GM12891 (cell line): ENCODE data around the gene CUL7.
"Not testable (repeated sequence)": the region's sequence is repeated elsewhere in the genome, so short reads cannot be mapped to it uniquely, and the experiment has no call there.

Experiments used
- DNase-seq: peaks from one replicate; pipeline ENCODE4 v3.0.0; 2011; ENCODE audit warnings: low spot score; ENCODE audit not compliant: insufficient read length
- FAIRE-seq: peaks from 2 replicates; lab custom pipeline; 2011; peaks lifted over from hg19 to GRCh38; lab: Jason Lieb, UNC
- PAX5 ChIP-seq: IDR thresholded peaks from 2 replicates; pipeline ENCODE4 v1.6.1; 2011; ENCODE audit warnings: low read length, moderate library complexity, mild to moderate bottlenecking; ENCODE audit not compliant: insufficient read depth, severe bottlenecking
- POLR2A ChIP-seq: IDR thresholded peaks from 2 replicates; pipeline ENCODE4 v1.6.1; 2011; ENCODE audit warnings: low read depth, low read length, control low read depth
- POLR2AphosphoS5 ChIP-seq: IDR thresholded peaks from 2 replicates; pipeline ENCODE4 v1.6.1; 2011; ENCODE audit warnings: low read depth, low read length, control low read depth
- POU2F2 ChIP-seq: IDR thresholded peaks from 2 replicates; pipeline ENCODE4 v1.6.1; 2011; ENCODE audit warnings: low read depth, mild to moderate bottlenecking, control low read depth, low read length, moderate library complexity
- SPI1 ChIP-seq: IDR thresholded peaks from 2 replicates; pipeline ENCODE4 v1.6.1; 2011; ENCODE audit warnings: low read depth, low read length, control low read depth
- TAF1 ChIP-seq: IDR thresholded peaks from 2 replicates; pipeline ENCODE4 v1.6.1; 2011; ENCODE audit warnings: low read depth, low read length, control low read depth

CUL7 gene

DNA sequence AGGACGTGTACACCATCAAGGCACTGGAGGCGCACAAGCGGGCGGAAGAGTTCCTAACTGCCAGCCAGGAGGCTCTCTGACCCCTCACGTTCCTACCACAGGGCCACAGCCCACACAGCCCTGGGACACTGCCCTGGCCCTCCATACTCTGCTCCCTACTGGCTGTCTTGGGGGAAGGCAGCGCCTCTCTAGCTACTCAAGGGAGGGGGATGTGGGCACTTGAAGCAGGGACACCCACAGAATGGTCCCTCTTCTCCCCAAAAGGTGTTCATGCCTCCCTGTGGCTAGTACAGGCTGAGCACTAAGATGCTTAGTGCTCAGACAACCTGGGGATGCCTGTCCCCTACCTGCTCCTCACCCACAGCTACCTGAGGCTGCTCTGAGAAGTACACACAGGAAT lies 42.4 kb downstream of the CUL7 start:
- DNase-seq, result no peak
- no peak for FAIRE-seq
- no peak for TF ChIP-seq SPI1
- TF ChIP-seq POLR2A, result no peak
- TF ChIP-seq PAX5, result no peak

DNA sequence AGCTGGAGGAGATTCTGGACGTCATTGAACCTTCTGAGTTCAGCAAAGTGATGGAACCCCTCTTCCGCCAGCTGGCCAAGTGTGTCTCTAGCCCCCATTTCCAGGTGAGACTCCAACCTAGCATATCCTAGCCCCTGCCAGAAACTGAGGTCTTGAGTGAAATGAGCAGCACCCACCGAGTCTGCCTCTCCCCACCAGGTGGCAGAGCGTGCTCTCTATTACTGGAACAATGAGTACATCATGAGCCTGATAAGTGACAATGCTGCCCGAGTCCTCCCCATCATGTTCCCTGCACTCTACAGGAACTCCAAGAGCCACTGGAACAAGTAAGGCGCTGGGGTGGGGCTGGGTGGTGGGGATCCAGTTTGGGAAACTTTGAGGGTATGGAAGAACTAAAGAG lies 44.5 kb downstream of the CUL7 start:
- DNase-seq, result peak; percentile 28
- TF ChIP-seq POLR2AphosphoS5, result no peak
- TF ChIP-seq POU2F2, result no peak
- TF ChIP-seq TAF1, result no peak
- no peak for TF ChIP-seq POLR2A
- TF ChIP-seq PAX5, result no peak
- no peak for TF ChIP-seq SPI1
- FAIRE-seq, result peak; percentile 84

DNA sequence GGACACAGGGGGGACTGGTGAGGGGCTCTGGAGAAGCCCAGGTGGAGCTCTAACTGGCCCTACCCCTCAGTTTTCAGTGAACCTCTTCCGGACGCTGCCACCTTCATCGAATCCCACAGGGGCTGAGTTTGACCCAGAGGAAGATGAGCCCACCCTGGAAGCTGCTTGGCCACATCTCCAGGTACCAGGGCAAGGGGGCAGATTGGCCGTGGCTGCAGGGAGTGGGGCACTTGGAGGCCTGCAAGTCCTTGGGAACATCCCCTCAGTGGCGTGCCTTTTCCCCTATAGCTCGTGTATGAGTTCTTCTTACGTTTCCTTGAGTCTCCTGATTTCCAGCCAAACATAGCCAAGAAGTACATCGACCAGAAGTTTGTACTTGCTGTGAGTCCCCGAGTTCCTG lies 46.5 kb downstream of the CUL7 start:
- FAIRE-seq, result no peak

DNA sequence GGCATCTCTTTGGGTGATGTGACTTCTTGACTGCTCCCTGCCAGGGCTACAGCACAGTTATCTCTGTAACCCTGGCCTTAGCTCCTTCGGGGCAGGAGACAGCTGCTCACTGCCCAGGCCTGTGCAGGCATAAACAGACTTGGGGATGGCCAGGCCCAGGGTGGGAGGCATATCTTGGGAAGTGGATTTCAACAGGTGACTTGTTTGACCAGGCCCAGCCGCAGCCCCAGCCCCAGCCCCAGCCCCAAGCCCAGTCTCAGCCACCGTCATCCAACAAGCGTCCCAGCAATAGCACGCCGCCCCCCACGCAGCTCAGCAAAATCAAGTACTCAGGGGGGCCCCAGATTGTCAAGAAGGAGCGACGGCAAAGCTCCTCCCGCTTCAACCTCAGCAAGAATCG lies 47.4 kb downstream of the CUL7 start:
- FAIRE-seq, result no peak
- TF ChIP-seq TAF1 (no peak), SPI1 (no peak), PAX5 (no peak), POU2F2 (no peak), POLR2A (no peak), POLR2AphosphoS5 (no peak)
- DNase-seq, result no peak

More for the DNA sequence above, 46.5 kb downstream of the CUL7 start:
- no peak for TF ChIP-seq POLR2AphosphoS5
- no peak for TF ChIP-seq PAX5
- TF ChIP-seq POU2F2, result no peak
- TF ChIP-seq POLR2A, result no peak
- TF ChIP-seq TAF1, result no peak
- no peak for TF ChIP-seq SPI1
- no peak for DNase-seq

DNA sequence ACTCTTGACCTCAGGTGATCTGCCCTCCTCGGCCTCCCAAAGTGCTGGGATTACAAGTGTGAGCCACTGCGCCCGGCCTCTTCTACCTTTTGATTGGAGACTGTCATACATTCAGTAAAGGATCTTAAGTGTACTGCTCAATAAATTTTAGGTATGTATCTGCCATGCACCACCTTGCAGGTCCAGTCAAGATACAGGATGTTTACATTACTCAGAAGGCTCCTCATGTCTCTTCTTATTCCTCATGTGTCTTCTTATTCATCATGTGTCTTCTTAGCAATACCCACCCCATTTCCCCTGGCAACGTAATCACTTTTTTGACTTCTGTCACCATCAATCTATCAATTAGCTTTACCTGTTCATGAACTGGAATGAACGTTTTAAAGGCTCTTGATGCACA lies 47.8 kb downstream of the CUL7 start:
- TF ChIP-seq TAF1 (no peak), POLR2A (no peak), POU2F2 (no peak), PAX5 (no peak)
- FAIRE-seq (peak; percentile 64), DNase-seq (no peak)

DNA sequence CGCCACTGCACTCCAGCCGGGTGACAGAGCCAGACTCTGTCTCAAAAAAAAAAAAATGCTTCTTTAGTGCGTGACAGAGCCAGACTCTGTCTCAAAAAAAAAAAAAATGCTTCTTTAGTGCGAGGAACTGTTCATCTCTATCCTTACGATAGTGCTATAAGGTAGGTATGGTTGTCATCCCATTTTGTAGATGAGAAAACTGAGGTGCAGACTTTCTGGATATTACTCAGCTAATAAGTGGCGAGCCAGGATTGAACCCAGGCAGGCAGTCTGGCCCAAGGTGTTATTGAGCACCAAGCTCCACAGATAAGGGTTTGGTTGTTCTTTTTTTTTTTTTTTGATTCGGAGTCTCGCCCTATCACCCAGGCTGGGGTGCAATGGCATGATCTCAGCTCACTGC lies 51.8 kb downstream of the CUL7 start:
- no peak for TF ChIP-seq POLR2AphosphoS5
- no peak for TF ChIP-seq POU2F2
- TF ChIP-seq SPI1, result no peak
- TF ChIP-seq PAX5, result no peak
- no peak for TF ChIP-seq TAF1
- TF ChIP-seq POLR2A, result no peak
- DNase-seq, result no peak
- no peak for FAIRE-seq

DNA sequence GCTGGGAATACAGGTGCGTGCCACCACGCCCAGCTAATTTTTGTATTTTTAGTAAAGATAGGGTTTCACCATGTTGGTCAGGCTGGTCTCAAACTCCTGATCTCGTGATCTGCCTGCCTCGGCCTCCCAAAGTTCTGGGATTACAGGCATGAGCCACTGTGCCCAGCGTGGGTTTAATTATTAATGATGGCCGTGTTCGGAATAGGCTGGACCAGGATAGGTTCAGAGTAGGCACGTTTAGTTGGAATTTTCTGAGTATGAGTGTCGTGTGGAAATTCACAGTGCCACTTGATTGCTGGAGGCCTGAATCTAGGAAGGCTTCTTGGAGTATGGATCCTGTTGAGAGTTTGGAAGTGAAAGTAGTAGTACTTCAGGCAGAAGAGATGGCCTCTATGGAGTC lies 55.4 kb downstream of the CUL7 start:
- not testable (repeated sequence) for FAIRE-seq, DNase-seq

DNA sequence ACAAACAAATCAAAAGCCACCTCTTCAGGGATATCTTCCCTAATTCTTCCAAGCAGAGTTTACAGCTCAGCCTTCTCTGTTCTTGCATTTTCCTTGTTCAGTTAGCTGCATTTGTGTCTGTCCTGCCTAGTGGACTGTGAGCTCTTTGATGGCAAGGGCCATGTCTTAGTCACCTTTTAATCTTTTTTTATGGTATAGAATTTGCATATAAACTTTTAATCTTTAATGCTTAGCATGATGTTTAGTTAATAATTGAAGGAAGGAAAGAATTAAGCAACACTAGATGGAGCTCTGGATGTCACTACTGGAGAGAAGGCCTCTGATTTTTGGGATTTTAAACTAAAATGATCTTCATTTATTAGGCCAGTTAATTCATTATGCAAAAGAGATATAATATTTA lies 57.1 kb downstream of the CUL7 start:
- DNase-seq (no peak), FAIRE-seq (no peak)
- TF ChIP-seq SPI1, result no peak
- TF ChIP-seq POLR2AphosphoS5, result no peak
- no peak for TF ChIP-seq PAX5
- TF ChIP-seq POU2F2, result no peak
- TF ChIP-seq TAF1, result no peak
- no peak for TF ChIP-seq POLR2A

DNA sequence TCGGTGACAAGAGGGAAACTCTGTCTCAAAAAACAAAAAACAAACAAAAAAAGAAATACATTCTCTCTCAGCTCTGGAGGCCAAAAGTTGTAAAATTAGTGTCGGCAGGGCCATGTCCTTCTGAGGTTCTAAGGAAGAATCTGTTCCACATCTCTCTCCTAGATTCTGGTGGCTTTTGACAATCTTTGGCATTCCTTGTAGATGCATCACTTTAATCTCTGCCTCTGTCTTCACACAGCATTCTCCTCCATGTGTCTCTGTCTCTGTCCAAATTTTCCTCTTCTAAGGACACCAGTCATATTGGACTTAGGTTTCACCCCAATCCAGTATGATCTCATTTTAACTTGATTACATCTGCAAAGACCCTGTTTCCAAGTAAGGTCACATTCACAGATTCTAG lies 60.2 kb downstream of the CUL7 start:
- no peak for FAIRE-seq
- TF ChIP-seq POU2F2 (no peak), POLR2AphosphoS5 (no peak), SPI1 (no peak), TAF1 (no peak), POLR2A (no peak)
- no peak for DNase-seq

DNA sequence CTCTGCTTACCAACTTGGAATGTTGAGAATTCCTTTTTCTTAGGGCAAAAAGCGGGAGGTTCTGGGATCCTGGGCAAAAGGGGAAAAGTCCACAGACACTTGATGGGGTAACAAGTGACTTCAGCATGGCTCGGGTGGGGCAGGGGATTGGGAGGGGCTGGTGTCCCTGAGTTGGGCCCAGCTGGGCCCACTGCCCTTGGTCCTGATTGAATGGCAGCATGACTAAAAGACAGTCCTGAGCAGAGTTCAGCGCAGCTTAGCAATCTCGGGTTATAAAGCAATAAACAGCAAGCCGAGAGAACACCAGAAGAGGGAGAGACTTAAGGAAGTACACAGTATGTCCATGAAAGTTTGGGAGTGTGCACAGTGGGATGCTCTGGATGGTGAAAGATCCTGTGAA lies 63.7 kb downstream of the CUL7 start:
- no peak for DNase-seq
- no peak for TF ChIP-seq SPI1
- no peak for TF ChIP-seq POLR2A
- no peak for TF ChIP-seq PAX5
- no peak for TF ChIP-seq POLR2AphosphoS5
- no peak for TF ChIP-seq POU2F2
- no peak for TF ChIP-seq TAF1
- FAIRE-seq, result no peak
